GM13976 (cell line): ENCODE data around the gene TIAM2.

ENCODE experiments used
- DNase-seq: peaks from one replicate; pipeline ENCODE4 v3.0.0; 2012; ENCODE audit warnings: low spot score
- in situ Hi-C: fragments of 300-500 bp; cut with MboI; formaldehyde crosslinking; loops from one replicate; pipeline ENCODE4 v1.12.0; 2022; ENCODE audit warnings: low sequenced_read_pairs, mixed read lengths, inconsistent platforms; ENCODE audit not compliant: unreplicated experiment
- TF ChIP-seq, protein P1 (sequence below): IDR thresholded peaks from 2 replicates; pipeline ENCODE4 v1.5.1; 2012; ENCODE audit warnings: borderline replicate concordance, mild to moderate bottlenecking; ENCODE audit not compliant: insufficient read depth; ENCODE audit errors: extremely low read depth, missing control alignments, control extremely low read depth

TIAM2 gene

DNA sequence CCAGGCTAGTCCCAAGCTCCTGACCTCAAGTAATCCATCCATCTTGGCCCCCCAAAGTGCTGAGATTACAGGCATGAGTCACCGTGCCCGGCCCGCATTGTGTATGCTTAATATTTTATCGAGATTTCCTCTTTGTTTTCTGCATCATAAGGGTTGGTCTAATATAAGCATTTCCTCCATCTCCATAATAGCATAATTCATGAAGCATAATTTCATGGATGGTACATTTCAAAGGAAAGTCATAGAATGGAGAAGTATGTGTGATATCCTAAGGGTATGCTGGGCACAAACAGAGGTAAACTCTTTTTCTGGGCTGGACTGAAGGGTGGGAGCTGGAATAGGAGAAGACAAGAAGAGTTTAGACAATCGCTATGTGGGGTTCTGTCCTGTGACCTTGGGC is 17.5 kb upstream of the TIAM2 start:
- DNase-seq = no peak
- in situ Hi-C loops = no loop called here
- TF ChIP-seq, protein P1, sequence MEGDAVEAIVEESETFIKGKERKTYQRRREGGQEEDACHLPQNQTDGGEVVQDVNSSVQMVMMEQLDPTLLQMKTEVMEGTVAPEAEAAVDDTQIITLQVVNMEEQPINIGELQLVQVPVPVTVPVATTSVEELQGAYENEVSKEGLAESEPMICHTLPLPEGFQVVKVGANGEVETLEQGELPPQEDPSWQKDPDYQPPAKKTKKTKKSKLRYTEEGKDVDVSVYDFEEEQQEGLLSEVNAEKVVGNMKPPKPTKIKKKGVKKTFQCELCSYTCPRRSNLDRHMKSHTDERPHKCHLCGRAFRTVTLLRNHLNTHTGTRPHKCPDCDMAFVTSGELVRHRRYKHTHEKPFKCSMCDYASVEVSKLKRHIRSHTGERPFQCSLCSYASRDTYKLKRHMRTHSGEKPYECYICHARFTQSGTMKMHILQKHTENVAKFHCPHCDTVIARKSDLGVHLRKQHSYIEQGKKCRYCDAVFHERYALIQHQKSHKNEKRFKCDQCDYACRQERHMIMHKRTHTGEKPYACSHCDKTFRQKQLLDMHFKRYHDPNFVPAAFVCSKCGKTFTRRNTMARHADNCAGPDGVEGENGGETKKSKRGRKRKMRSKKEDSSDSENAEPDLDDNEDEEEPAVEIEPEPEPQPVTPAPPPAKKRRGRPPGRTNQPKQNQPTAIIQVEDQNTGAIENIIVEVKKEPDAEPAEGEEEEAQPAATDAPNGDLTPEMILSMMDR = no peak

DNA sequence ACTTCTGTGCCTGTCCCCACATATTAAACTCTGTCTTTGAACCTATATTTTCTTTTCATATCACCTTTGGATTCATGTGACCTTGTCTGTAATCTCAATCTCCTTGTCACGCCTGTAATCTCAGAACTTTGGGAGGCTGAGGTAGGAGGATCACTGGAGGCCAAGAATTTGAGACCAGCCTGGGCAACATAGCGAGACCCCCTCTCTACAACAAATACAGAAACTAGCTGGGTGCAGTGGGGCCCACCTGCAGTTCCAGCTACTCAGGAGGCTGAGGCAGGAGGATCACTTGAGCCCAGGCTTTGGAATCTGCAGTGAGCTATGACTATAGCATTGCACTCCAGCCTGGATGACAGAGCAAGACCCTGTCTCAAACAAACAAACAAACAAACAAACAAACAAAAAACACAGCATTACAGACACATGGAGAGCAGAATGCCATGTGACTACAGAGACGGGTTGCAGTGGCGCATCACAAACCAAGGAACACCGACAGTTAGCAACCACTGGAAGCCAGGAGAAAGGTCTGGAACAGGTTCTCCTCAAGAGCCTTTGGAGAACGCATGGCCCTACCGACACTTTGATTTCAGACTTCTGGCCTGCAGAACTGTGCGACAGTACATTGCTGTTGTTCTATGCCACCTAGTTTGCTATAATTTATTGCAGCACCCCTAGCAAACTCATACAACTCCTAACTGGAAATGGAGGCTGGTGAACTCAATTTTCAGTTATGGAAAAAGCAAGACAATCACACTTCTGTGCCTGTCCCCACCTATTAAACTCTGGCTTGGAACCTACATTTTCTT is 14.6 kb upstream of the TIAM2 start:
- TF ChIP-seq, protein P1 = no peak
- DNase-seq = no peak
- in situ Hi-C loops = no loop called here

DNA sequence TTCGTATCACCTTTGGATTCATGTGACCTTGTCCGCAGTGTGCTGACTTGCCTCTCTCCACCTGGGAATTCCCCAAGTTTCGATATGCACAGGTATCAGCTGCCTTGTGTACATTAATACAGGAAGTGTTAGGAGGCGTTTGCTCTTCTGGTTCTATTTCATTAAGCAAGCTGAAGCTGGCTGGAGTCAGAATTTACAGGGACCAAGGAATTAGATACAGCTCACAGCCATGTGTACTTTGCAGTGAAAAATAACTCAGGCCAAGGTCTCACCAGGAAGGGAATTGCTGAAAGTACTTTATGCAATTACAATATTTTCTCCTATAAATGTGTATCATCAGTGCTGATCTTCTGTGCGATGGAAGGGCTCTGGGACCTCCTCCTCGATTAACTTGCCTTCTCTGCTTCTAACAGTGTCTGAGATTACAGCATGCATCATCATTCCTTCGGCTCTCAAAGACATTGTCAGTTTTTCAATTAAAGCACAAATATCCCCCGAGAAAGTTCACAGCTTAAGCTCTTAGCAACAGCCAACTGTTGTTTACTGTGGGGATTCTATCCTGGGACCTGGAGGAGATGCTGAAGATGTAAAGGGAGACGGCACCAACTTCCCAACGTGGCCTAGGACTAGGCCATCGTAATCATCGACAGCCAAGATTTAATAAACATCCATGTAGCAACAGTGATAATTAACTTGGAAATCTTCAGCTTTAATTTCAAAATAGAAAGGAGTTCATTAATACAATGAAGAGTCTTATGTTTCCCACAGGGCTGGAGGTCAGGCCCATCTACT is 13.8 kb upstream of the TIAM2 start:
- TF ChIP-seq, protein P1 = no peak
- in situ Hi-C loops = no loop called here
- DNase-seq = peak; percentile 53

DNA sequence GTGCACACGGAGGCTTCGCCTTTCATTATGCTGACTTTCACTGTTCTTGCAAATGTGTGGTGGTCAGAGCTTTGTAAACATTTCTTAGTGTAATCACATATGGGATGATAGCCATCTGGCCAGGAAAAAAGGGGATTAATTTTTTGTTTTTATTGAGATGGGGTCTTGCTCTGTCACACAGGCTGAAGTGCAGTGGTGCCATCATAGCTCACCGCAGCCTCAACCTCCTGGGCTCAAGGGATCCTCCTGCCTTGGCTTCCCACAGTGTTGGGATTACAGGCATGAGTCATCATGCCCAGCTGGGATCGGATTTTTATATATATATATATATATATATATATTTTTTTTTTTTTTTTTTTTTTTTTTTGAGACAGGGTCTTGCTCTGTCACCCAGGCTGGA is 11.0 kb upstream of the TIAM2 start:
- in situ Hi-C loops = no loop called here
- no peak for DNase-seq
- TF ChIP-seq, protein P1 = no peak

DNA sequence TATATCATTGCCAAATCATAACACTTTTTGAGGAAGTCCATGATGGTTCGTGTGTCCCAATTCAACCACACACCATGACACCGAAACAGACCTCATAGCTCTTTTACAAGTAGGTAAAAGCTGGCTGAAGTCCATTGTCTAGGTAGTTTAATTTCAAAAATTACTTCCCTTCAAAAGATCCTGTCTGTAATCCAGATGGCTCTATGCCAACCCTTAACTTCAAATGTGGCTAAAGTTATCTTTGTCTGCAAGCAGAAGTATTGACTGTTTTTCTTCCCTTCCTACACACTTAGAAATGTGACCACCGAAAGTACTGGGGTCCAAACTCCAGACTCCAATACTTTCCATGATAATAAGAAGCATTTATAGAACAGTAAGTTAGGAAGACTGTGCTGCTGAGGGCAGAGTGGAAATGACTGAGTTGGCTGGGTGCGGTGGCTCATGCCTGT is 8.3 kb upstream of the TIAM2 start:
- in situ Hi-C loops = no loop called here
- DNase-seq = no peak
- TF ChIP-seq, protein P1 = no peak

DNA sequence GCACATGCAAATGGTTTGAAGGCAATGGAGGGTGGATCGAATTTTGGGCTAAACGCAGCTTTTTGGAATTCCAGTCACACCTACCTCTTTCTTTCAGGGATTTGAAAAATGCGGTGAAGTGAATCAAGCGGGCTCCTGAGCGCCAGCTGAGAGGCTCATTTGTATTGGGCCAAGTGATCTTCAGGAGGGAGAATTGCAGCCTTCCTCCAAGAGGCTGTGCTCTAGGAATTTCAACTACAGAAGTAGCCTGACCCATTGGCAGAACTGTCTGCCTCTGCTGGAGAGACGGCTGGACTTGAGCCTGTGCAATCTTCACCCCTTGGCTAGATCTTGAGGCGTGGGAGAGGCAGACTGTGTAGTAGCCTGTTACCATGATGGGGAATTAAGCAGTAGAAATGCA is 5.7 kb upstream of the TIAM2 start:
- TF ChIP-seq, protein P1 = no peak
- DNase-seq = no peak
- in situ Hi-C loops = no loop called here
